ENCODE results near the gene LUC7L3. TPM values are rescaled to one million over a fixed set of nuclear protein-coding genes. Genes with fewer than 3 reads are reported as not detected.

The LUC7L3 gene
- total and polyA plus RNA-seq, 2 of the 13 experiments (the other 11 are each of a cell fraction or from before 2014, with no cell fraction given) = 108 to 120 TPM

GRCh38 chr17:50707289-50708049 is 11.9 kb upstream of the LUC7L3 start, which contains the start of gene ANKRD40 (continued):
- TF ChIP-seq RELA (CRISPR knock-in tag; IDR thresholded peaks at IDR 0.05) = no peak; the same call in 1 of the 2 replicates
- TF ChIP-seq KLF15 (CRISPR knock-in tag; IDR thresholded peaks at IDR 0.05; ENCODE audit: borderline replicate concordance) = peak; percentile 42; the same call in 1 of the 2 replicates
- peak; percentile 94 for TF ChIP-seq YEATS4 (CRISPR knock-in tag; IDR thresholded peaks at IDR 0.05; ENCODE audit: borderline replicate concordance)
- peak; percentile 61; the same call in 1 of the 2 replicates for TF ChIP-seq ZNF749 (CRISPR knock-in tag; IDR thresholded peaks at IDR 0.05; ENCODE audit: borderline replicate concordance)
- TF ChIP-seq ZNF709 (CRISPR knock-in tag; IDR thresholded peaks at IDR 0.05) = peak; percentile 33; the same call in 1 of the 2 replicates
- TF ChIP-seq MATR3 (CRISPR knock-in tag; IDR thresholded peaks at IDR 0.05) = no peak
- no peak; the same call in 1 of the 2 replicates for TF ChIP-seq CENPBD1 (CRISPR knock-in tag; IDR thresholded peaks at IDR 0.05; ENCODE audit: borderline replicate concordance, low read depth)
- peak; percentile 75; the same call in 1 of the 2 replicates for TF ChIP-seq ZNF546 (CRISPR knock-in tag; conservative IDR thresholded peaks at IDR 0.05)
- TF ChIP-seq PLSCR1 (CRISPR knock-in tag; IDR thresholded peaks at IDR 0.05; ENCODE audit: borderline replicate concordance) = no peak
- peak; percentile 81; the same call in 1 of the 2 replicates for TF ChIP-seq SP140L (CRISPR knock-in tag; IDR thresholded peaks at IDR 0.05; ENCODE audit: borderline replicate concordance)
- TF ChIP-seq ZNF496 (CRISPR knock-in tag; IDR thresholded peaks at IDR 0.05; ENCODE audit: insufficient replicate concordance) = no peak
- TF ChIP-seq CREB1 (IDR thresholded peaks at IDR 0.05) = no peak
- TF ChIP-seq CREB1 (CRISPR knock-in tag; IDR thresholded peaks at IDR 0.05) = 0 out of 2 replicates have a peak, but pooled peaks have one; percentile 44
- TF ChIP-seq CTCF (CRISPR knock-in tag; IDR thresholded peaks at IDR 0.05) = no peak
- peak; percentile 69; the same call in 1 of the 2 replicates for TF ChIP-seq HNRNPL (IDR thresholded peaks at IDR 0.05; ENCODE audit: low read depth, low read length)
- TF ChIP-seq, protein P1, sequence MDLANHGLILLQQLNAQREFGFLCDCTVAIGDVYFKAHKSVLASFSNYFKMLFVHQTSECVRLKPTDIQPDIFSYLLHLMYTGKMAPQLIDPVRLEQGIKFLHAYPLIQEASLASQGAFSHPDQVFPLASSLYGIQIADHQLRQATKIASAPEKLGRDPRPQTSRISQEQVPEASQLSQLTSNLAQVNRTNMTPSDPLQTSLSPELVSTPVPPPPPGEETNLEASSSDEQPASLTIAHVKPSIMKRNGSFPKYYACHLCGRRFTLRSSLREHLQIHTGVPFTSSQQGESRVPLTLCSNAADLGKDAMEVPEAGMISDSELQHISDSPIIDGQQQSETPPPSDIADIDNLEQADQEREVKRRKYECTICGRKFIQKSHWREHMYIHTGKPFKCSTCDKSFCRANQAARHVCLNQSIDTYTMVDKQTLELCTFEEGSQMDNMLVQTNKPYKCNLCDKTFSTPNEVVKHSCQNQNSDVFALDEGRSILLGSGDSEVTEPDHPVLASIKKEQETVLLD (CRISPR knock-in tag; IDR thresholded peaks at IDR 0.05; ENCODE audit: low read depth) = peak; percentile 100
- TF ChIP-seq SCMH1 (CRISPR knock-in tag; IDR thresholded peaks at IDR 0.05; ENCODE audit: borderline replicate concordance) = no peak
- peak; percentile 25; the same call in 1 of the 2 replicates for TF ChIP-seq ZNF281 (CRISPR knock-in tag; IDR thresholded peaks at IDR 0.05; ENCODE audit: borderline replicate concordance)
